ENCODE results near the gene KATNAL2.

DNA sequence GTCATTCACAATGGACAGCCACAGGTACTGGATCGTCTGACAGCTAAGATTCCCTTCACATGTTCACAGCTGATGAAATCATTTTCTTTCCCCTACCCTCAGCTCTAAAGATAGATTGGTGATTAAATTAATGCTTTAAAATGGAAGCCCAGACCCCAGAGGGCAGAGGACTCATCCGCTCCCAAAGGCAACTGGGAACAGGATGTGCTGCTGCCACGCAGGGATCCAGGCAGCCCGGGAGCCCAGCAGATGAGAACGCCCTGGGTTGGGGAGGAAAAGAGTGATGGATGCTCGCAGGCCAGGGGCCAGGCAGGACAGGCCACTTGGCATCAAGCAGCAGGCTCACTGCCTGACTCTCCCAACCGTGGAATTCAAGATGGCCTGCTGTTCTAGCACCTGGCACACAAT is 191.6 kb downstream of the KATNAL2 start:
- TF ChIP-seq, protein P1, sequence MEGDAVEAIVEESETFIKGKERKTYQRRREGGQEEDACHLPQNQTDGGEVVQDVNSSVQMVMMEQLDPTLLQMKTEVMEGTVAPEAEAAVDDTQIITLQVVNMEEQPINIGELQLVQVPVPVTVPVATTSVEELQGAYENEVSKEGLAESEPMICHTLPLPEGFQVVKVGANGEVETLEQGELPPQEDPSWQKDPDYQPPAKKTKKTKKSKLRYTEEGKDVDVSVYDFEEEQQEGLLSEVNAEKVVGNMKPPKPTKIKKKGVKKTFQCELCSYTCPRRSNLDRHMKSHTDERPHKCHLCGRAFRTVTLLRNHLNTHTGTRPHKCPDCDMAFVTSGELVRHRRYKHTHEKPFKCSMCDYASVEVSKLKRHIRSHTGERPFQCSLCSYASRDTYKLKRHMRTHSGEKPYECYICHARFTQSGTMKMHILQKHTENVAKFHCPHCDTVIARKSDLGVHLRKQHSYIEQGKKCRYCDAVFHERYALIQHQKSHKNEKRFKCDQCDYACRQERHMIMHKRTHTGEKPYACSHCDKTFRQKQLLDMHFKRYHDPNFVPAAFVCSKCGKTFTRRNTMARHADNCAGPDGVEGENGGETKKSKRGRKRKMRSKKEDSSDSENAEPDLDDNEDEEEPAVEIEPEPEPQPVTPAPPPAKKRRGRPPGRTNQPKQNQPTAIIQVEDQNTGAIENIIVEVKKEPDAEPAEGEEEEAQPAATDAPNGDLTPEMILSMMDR (IDR thresholded peaks at IDR 0.05; ENCODE audit: insufficient read depth, low read depth, low read length): no peak
- no peak for TF ChIP-seq EZH2 (IDR thresholded peaks at IDR 0.05; ENCODE audit: insufficient read depth, low read length)
